Urothelium cell line (cell line): ENCODE measurements around the gene FAM89A.

Experiments used
- DNase-seq: peaks from one replicate; pipeline ENCODE4 v3.0.0; 2011; ENCODE audit warnings: low spot score, mixed read lengths
- FAIRE-seq: peaks from 2 replicates; lab custom pipeline; 2011; peaks lifted over from hg19 to GRCh38; lab: Jason Lieb, UNC

The FAM89A gene

GRCh38 chr1:231040019-231040799 lies at the start of gene FAM89A:
Gene FAM89A, minus strand, starts transcription at chr1:231040254. Its CDS starts 43 bp downstream, at chr1:231040211.
- FAIRE-seq (no peak), DNase-seq (no peak)

GRCh38 chr1:231084353-231084752 lies 44.3 kb upstream of the FAM89A start:
- FAIRE-seq, result no peak
- no peak for DNase-seq

GRCh38 chr1:231079163-231079562 lies 39.1 kb upstream of the FAM89A start:
- FAIRE-seq (no peak), DNase-seq (no peak)

GRCh38 chr1:231078250-231078649 lies 38.2 kb upstream of the FAM89A start:
- no peak for FAIRE-seq

GRCh38 chr1:231076802-231077201 lies 36.7 kb upstream of the FAM89A start:
- DNase-seq (no peak), FAIRE-seq (no peak)

More at GRCh38 chr1:231078250-231078649, 38.2 kb upstream of the FAM89A start:
- no peak for DNase-seq

GRCh38 chr1:231075497-231075896 lies 35.4 kb upstream of the FAM89A start:
- FAIRE-seq (no peak), DNase-seq (no peak)

GRCh38 chr1:231075020-231075419 lies 35.0 kb upstream of the FAM89A start:
- DNase-seq, result no peak
- no peak for FAIRE-seq

GRCh38 chr1:231074046-231074445 lies 34.0 kb upstream of the FAM89A start:
- FAIRE-seq (no peak), DNase-seq (no peak)

- FAIRE-seq, result no peak
These were observed 33.3 kb upstream of the FAM89A start for GRCh38 chr1:231073331-231073730.

GRCh38 chr1:231072502-231073094 lies 32.5 kb upstream of the FAM89A start:
- DNase-seq (no peak), FAIRE-seq (no peak)

More at GRCh38 chr1:231073331-231073730, 33.3 kb upstream of the FAM89A start:
- no peak for DNase-seq

GRCh38 chr1:231072041-231072440 lies 32.0 kb upstream of the FAM89A start:
- DNase-seq, result no peak
- FAIRE-seq, result no peak

GRCh38 chr1:231070758-231071444 lies 30.8 kb upstream of the FAM89A start:
- FAIRE-seq (no peak), DNase-seq (no peak)

GRCh38 chr1:231069333-231069732 lies 29.3 kb upstream of the FAM89A start:
- DNase-seq, result no peak
- FAIRE-seq, result no peak

GRCh38 chr1:231068762-231069161 lies 28.7 kb upstream of the FAM89A start:
- no peak for FAIRE-seq

GRCh38 chr1:231065510-231066241 lies 25.6 kb upstream of the FAM89A start:
- DNase-seq (no peak), FAIRE-seq (no peak)

More at GRCh38 chr1:231068762-231069161, 28.7 kb upstream of the FAM89A start:
- DNase-seq, result no peak

GRCh38 chr1:231064418-231064817 lies 24.4 kb upstream of the FAM89A start:
- DNase-seq, result no peak
- FAIRE-seq, result no peak

GRCh38 chr1:231063331-231063730 lies 23.3 kb upstream of the FAM89A start:
- no peak for FAIRE-seq
- no peak for DNase-seq

- FAIRE-seq (no peak), DNase-seq (no peak)
These were observed 22.6 kb upstream of the FAM89A start for GRCh38 chr1:231062500-231063270.

- DNase-seq, result no peak
These were observed 19.6 kb upstream of the FAM89A start for GRCh38 chr1:231059566-231060193.

More at GRCh38 chr1:231059566-231060193, 19.6 kb upstream of the FAM89A start:
- FAIRE-seq, result no peak
